Transverse colon (tissue), 1 donor: ENCODE data around the gene KRTAP10-3.

Experiments used
- EP300 ChIP-seq: sonication (generic); formaldehyde crosslinking; IDR thresholded peaks from one replicate; pipeline ENCODE4 v1.6.1; 2017; ENCODE audit warnings: antibody characterized with exemption, low read depth
- POLR2A ChIP-seq: fragments of 450-650 bp; IDR thresholded peaks from one replicate; pipeline ENCODE4 v1.6.1; 2016; ENCODE audit warnings: antibody characterized with exemption, mild to moderate bottlenecking, moderate library complexity

- no peak for TF ChIP-seq POLR2A
- TF ChIP-seq EP300 = no peak
Measured at GRCh38 chr21:44552681-44553080, 5.9 kb downstream of the KRTAP10-3 start.
